IMR-90 (cell line): ENCODE data around the gene EIF4H.

ENCODE experiments used
- CEBPB ChIP-seq: IDR thresholded peaks from 2 replicates; pipeline ENCODE4 v1.6.1; 2012; ENCODE audit warnings: low read depth, low read length, improper control_type of control experiment
- CHD1 ChIP-seq: IDR thresholded peaks from 2 replicates; pipeline ENCODE4 v1.6.1; 2012; ENCODE audit warnings: low read depth, low read length, improper control_type of control experiment
- MAFK ChIP-seq: IDR thresholded peaks from 2 replicates; pipeline ENCODE4 v1.6.1; 2012; ENCODE audit warnings: low read depth, low read length, improper control_type of control experiment
- MXI1 ChIP-seq: IDR thresholded peaks from 2 replicates; pipeline ENCODE4 v1.6.1; 2012; ENCODE audit warnings: low read depth, mild to moderate bottlenecking, low read length, moderate library complexity, borderline replicate concordance
- POLR2A ChIP-seq: IDR thresholded peaks from 2 replicates; pipeline ENCODE4 v1.6.1; 2012; ENCODE audit warnings: mild to moderate bottlenecking, low read depth, low read length
- RAD21 ChIP-seq: IDR thresholded peaks from 2 replicates; pipeline ENCODE4 v1.6.1; 2012; ENCODE audit warnings: low read length, improper control_type of control experiment
- RCOR1 ChIP-seq: IDR thresholded peaks from 2 replicates; pipeline ENCODE4 v1.6.1; 2012; ENCODE audit warnings: mild to moderate bottlenecking, low read length, improper control_type of control experiment; ENCODE audit not compliant: insufficient replicate concordance
- RFX5 ChIP-seq: IDR thresholded peaks from 2 replicates; pipeline ENCODE4 v1.8.0; 2012; ENCODE audit warnings: low read depth, mild to moderate bottlenecking, low read length, moderate library complexity
- SMC3 ChIP-seq: fragments of 150-350 bp; IDR thresholded peaks from 2 replicates; pipeline ENCODE4 v1.6.1; 2016; ENCODE audit warnings: low read depth, mild to moderate bottlenecking, antibody characterized with exemption, low read length, moderate library complexity
- TF ChIP-seq, protein P1 (sequence below): conservative IDR thresholded peaks from 2 replicates; pipeline ENCODE4 v1.5.1; 2012; ENCODE audit warnings: mild to moderate bottlenecking, low read depth, low read length, improper control_type of control experiment
- TF ChIP-seq, protein P2 (sequence below): fragments of 150-350 bp; IDR thresholded peaks from 2 replicates; pipeline ENCODE4 v1.6.1; 2017; ENCODE audit warnings: mild to moderate bottlenecking, antibody characterized with exemption, low read length, low read depth

DNA sequence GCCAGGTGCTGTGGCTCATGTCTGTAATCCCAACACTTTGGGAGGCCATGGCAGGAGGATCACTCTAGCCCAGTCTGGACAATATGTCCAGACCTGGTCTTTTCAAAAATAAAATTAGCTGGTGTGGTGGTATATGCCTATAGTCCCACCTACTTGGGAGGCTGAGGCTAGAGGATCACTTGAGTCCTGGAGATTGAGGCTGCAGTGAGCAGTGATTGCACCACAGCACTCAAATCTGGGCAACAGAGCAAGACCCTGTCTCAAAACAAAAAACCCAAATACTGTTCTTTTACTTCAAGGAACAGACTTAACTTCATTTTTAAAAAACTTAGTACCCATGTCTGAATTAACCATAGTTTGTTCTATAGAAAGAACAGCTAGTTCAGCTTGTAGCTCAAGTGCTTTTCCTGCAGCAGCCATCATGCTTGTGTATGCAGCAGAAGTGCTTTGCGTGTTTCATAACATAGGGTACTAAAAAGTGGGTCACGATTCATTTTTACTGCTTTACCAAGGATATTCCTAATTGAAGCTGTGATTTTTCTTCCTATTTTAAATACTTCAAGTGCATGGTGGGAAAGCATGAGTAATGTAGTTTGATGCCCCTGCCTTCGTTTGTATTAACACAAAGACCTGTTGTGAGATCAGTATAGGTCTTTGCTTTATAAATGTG, 5.9 kb downstream of the EIF4H start:
- TF ChIP-seq, protein P1, sequence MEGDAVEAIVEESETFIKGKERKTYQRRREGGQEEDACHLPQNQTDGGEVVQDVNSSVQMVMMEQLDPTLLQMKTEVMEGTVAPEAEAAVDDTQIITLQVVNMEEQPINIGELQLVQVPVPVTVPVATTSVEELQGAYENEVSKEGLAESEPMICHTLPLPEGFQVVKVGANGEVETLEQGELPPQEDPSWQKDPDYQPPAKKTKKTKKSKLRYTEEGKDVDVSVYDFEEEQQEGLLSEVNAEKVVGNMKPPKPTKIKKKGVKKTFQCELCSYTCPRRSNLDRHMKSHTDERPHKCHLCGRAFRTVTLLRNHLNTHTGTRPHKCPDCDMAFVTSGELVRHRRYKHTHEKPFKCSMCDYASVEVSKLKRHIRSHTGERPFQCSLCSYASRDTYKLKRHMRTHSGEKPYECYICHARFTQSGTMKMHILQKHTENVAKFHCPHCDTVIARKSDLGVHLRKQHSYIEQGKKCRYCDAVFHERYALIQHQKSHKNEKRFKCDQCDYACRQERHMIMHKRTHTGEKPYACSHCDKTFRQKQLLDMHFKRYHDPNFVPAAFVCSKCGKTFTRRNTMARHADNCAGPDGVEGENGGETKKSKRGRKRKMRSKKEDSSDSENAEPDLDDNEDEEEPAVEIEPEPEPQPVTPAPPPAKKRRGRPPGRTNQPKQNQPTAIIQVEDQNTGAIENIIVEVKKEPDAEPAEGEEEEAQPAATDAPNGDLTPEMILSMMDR: no peak
- TF ChIP-seq RFX5 (no peak), RCOR1 (no peak), CHD1 (no peak), MAFK (no peak), MXI1 (no peak), POLR2A (no peak), SMC3 (no peak), RAD21 (no peak), CEBPB (no peak)
- TF ChIP-seq, protein P2, sequence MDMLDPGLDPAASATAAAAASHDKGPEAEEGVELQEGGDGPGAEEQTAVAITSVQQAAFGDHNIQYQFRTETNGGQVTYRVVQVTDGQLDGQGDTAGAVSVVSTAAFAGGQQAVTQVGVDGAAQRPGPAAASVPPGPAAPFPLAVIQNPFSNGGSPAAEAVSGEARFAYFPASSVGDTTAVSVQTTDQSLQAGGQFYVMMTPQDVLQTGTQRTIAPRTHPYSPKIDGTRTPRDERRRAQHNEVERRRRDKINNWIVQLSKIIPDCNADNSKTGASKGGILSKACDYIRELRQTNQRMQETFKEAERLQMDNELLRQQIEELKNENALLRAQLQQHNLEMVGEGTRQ: no peak
